Measurements from ENCODE around the gene POLR2M.

DNA sequence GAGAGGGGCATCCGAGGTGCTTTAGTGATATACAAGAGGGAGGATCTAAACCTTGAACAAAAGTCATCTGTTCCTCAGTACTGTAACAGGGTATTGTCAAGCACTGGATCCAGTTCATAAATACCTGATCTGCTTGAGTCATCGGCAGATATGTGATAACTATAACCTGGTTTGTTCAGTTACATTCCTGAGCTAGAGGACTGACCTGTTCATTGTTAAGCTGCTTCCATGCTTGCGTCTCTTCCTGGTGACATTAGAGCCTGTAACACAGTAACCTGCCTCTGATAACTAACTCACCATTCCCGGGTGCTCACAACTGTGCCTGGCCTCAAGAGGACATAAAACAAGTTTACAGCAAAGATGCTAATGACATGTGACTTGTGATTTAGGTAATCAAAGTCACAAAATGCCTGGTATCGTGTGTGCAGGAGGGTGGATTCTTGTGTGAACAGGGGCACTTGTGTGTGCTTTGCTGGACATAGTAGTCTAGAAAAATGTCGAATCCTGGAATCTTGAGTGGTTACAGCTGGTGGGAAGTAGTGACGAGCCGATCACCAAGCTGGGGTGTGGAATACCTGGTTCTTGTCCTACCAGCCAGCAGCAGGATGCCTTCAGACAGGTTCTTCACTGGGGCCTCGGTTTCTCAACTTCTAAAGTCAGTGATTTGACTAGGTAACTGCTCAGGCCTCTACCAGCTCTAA is 30.9 kb upstream of the POLR2M start:
- TF ChIP-seq CTCF (IDR thresholded peaks at IDR 0.05; ENCODE audit: poor library complexity, severe bottlenecking): no peak
- no peak for TF ChIP-seq EZH2 (IDR thresholded peaks at IDR 0.05; ENCODE audit: borderline replicate concordance, insufficient read depth, low read length, poor library complexity, severe bottlenecking)
- no peak for TF ChIP-seq SMC3 (conservative IDR thresholded peaks at IDR 0.05; ENCODE audit: poor library complexity)
- TF ChIP-seq TAF1 (IDR thresholded peaks at IDR 0.05; ENCODE audit: low read depth): no peak
- TF ChIP-seq RAD21 (conservative IDR thresholded peaks at IDR 0.05): no peak
- TF ChIP-seq POLR2AphosphoS5 (IDR thresholded peaks at IDR 0.05): no peak
- TF ChIP-seq, protein P1, sequence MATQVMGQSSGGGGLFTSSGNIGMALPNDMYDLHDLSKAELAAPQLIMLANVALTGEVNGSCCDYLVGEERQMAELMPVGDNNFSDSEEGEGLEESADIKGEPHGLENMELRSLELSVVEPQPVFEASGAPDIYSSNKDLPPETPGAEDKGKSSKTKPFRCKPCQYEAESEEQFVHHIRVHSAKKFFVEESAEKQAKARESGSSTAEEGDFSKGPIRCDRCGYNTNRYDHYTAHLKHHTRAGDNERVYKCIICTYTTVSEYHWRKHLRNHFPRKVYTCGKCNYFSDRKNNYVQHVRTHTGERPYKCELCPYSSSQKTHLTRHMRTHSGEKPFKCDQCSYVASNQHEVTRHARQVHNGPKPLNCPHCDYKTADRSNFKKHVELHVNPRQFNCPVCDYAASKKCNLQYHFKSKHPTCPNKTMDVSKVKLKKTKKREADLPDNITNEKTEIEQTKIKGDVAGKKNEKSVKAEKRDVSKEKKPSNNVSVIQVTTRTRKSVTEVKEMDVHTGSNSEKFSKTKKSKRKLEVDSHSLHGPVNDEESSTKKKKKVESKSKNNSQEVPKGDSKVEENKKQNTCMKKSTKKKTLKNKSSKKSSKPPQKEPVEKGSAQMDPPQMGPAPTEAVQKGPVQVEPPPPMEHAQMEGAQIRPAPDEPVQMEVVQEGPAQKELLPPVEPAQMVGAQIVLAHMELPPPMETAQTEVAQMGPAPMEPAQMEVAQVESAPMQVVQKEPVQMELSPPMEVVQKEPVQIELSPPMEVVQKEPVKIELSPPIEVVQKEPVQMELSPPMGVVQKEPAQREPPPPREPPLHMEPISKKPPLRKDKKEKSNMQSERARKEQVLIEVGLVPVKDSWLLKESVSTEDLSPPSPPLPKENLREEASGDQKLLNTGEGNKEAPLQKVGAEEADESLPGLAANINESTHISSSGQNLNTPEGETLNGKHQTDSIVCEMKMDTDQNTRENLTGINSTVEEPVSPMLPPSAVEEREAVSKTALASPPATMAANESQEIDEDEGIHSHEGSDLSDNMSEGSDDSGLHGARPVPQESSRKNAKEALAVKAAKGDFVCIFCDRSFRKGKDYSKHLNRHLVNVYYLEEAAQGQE (IDR thresholded peaks at IDR 0.05; ENCODE audit: borderline replicate concordance): no peak
- no peak for TF ChIP-seq MXI1 (conservative IDR thresholded peaks at IDR 0.05; ENCODE audit: poor library complexity, severe bottlenecking)
